Colonic mucosa (tissue), 4 donors: ENCODE measurements around the gene PPP3CA. TPM values are rescaled to one million over a fixed set of nuclear protein-coding genes. Genes with fewer than 3 reads are reported as not detected.
"Not testable (repeated sequence)": the region's sequence is repeated elsewhere in the genome, so short reads cannot be mapped to it uniquely, and the experiment has no call there.

Source experiments
- DNase-seq: peaks from one replicate; pipeline ENCODE4 v3.0.0-alpha.2; 2020
- H3K27ac ChIP-seq: fragments of 200-600 bp; one replicate; pipeline ENCODE4 v1.8.0; 2021
- H3K27me3 ChIP-seq: fragments of 200-600 bp; one replicate; pipeline ENCODE4 v1.8.0; 2021
- H3K36me3 ChIP-seq: fragments of 200-600 bp; one replicate; pipeline ENCODE4 v1.8.0; 2021
- H3K4me1 ChIP-seq: fragments of 200-600 bp; one replicate; pipeline ENCODE4 v1.8.0; 2021; ENCODE audit warnings: mild to moderate bottlenecking
- H3K4me3 ChIP-seq: fragments of 200-600 bp; one replicate; pipeline ENCODE4 v1.8.0; 2021
- H3K9ac ChIP-seq, 2 donors: one replicate each; pipeline ENCODE4 v1.7.0; 2013; ENCODE audit warnings: control low read depth in 2 of 2, low read depth in 2 of 2, low read length in 2 of 2
- H3K9me3 ChIP-seq: fragments of 200-600 bp; one replicate; pipeline ENCODE4 v1.8.0; 2021
- CTCF ChIP-seq: fragments of 200-600 bp; IDR thresholded peaks from one replicate; pipeline ENCODE4 v1.8.0; 2022; ENCODE audit warnings: antibody characterized with exemption, mild to moderate bottlenecking
- intact Hi-C: fragments of 100-400 bp; cut with DNase I; formaldehyde crosslinking; loops from one replicate; pipeline ENCODE4 v1.14.1; 2022
- total RNA-seq, 2 donors: library from RNA; stranded (reverse); fragmentation: NEBNext Ultra II Directional in 1 of 2; extraction: Animal tissue kit (Norgen Biotek cat#: 25700) in 1 of 2; gene quantifications; one replicate each; pipeline ENCODE4 v1.2.1, GENCODE V29; 2021
- donor health status: healthy.
- donor health status: DM: no; HTN: no; CAD: no.
- donor health status: DM: no; HTN: no; CAD: no.

Gene PPP3CA
- total RNA-seq, 2 donors from 2014 or later = 34.5 to 43.9 TPM

- H3K4me3 ChIP-seq = no peak overlapping the region
- H3K27me3 ChIP-seq = no peaks in the 10 kb centered on the region
- H3K36me3 ChIP-seq = no peaks in the 10 kb centered on the region
- intact Hi-C loops = no loop called here
- no peak overlapping the region for H3K9ac ChIP-seq
- no peaks in the 10 kb centered on the region for H3K4me1 ChIP-seq
- TF ChIP-seq CTCF = no peak
- DNase-seq = no peak
- no peak overlapping the region for H3K27ac ChIP-seq
- H3K9me3 ChIP-seq = no peaks in the 10 kb centered on the region
Observed at GRCh38 chr4:101010987-101011386, 336.3 kb downstream of the PPP3CA start.

GRCh38 chr4:101009471-101009870 lies 337.9 kb downstream of the PPP3CA start:
- no peak for TF ChIP-seq CTCF
- H3K36me3 ChIP-seq = no peaks in the 10 kb centered on the region
- H3K27me3 ChIP-seq = no peaks in the 10 kb centered on the region
- no peak overlapping the region for H3K9ac ChIP-seq
- no peaks in the 10 kb centered on the region for H3K4me1 ChIP-seq
- intact Hi-C loops = no loop called here
- no peak overlapping the region for H3K27ac ChIP-seq
- no peak overlapping the region for H3K4me3 ChIP-seq
- DNase-seq = no peak
- H3K9me3 ChIP-seq = no peaks in the 10 kb centered on the region

GRCh38 chr4:101008503-101008902 lies 338.8 kb downstream of the PPP3CA start:
- Histone ChIP-seq H3K4me3 (no peak overlapping the region), H3K9ac (no peak overlapping the region), H3K9me3 (no peaks in the 10 kb centered on the region), H3K4me1 (no peaks in the 10 kb centered on the region), H3K27me3 (no peaks in the 10 kb centered on the region), H3K27ac (no peak overlapping the region), H3K36me3 (no peaks in the 10 kb centered on the region)
- intact Hi-C loops = no loop called here
- DNase-seq = no peak
- TF ChIP-seq CTCF = no peak

GRCh38 chr4:101005659-101006058 lies 341.7 kb downstream of the PPP3CA start:
- no peak for DNase-seq
- no peak overlapping the region for H3K4me3 ChIP-seq
- no peaks in the 10 kb centered on the region for H3K36me3 ChIP-seq
- H3K9ac ChIP-seq = no peak overlapping the region
- H3K27ac ChIP-seq = no peak overlapping the region
- no peaks in the 10 kb centered on the region for H3K27me3 ChIP-seq
- intact Hi-C loops = no loop called here
- H3K9me3 ChIP-seq = no peaks in the 10 kb centered on the region
- H3K4me1 ChIP-seq = no peaks in the 10 kb centered on the region
- no peak for TF ChIP-seq CTCF

- H3K9me3 ChIP-seq = no peaks in the 10 kb centered on the region
- no peak overlapping the region for H3K27ac ChIP-seq
- DNase-seq = no peak
- TF ChIP-seq CTCF = no peak
- intact Hi-C loops = no loop called here
- no peak overlapping the region for H3K9ac ChIP-seq
- no peaks in the 10 kb centered on the region for H3K36me3 ChIP-seq
- H3K4me3 ChIP-seq = no peak overlapping the region
- no peaks in the 10 kb centered on the region for H3K27me3 ChIP-seq
- no peaks in the 10 kb centered on the region for H3K4me1 ChIP-seq
Observed at GRCh38 chr4:101000496-101000895, 346.8 kb downstream of the PPP3CA start.

- no peak for DNase-seq
- H3K4me1 ChIP-seq = no peaks in the 10 kb centered on the region
- intact Hi-C loops = no loop called here
Observed at GRCh38 chr4:100995671-100996070, 351.7 kb downstream of the PPP3CA start.

GRCh38 chr4:100995002-100995401 lies 352.3 kb downstream of the PPP3CA start:
- H3K9me3 ChIP-seq, H3K9ac ChIP-seq, DNase-seq, H3K27ac ChIP-seq, H3K4me3 ChIP-seq, H3K27me3 ChIP-seq, intact Hi-C loops, H3K36me3 ChIP-seq, H3K4me1 ChIP-seq: not testable (repeated sequence)

More at GRCh38 chr4:100995671-100996070, 351.7 kb downstream of the PPP3CA start:
- TF ChIP-seq CTCF = no peak
- Histone ChIP-seq H3K36me3 (no peaks in the 10 kb centered on the region), H3K27ac (no peak overlapping the region), H3K9ac (no peak overlapping the region), H3K4me3 (no peak overlapping the region), H3K27me3 (no peaks in the 10 kb centered on the region), H3K9me3 (no peaks in the 10 kb centered on the region)

GRCh38 chr4:100991332-100992069 lies 355.8 kb downstream of the PPP3CA start:
- H3K27ac ChIP-seq, H3K27me3 ChIP-seq, H3K36me3 ChIP-seq, H3K4me1 ChIP-seq, H3K4me3 ChIP-seq, intact Hi-C loops, DNase-seq, H3K9ac ChIP-seq, H3K9me3 ChIP-seq: not testable (repeated sequence)
